Effector CD4-positive, alpha-beta T cell (primary cell): ENCODE results near the gene REM1.

ENCODE experiments used
- DNase-seq: peaks from one replicate; pipeline ENCODE4 v3.0.0-alpha.2; 2020

REM1 gene

DNA sequence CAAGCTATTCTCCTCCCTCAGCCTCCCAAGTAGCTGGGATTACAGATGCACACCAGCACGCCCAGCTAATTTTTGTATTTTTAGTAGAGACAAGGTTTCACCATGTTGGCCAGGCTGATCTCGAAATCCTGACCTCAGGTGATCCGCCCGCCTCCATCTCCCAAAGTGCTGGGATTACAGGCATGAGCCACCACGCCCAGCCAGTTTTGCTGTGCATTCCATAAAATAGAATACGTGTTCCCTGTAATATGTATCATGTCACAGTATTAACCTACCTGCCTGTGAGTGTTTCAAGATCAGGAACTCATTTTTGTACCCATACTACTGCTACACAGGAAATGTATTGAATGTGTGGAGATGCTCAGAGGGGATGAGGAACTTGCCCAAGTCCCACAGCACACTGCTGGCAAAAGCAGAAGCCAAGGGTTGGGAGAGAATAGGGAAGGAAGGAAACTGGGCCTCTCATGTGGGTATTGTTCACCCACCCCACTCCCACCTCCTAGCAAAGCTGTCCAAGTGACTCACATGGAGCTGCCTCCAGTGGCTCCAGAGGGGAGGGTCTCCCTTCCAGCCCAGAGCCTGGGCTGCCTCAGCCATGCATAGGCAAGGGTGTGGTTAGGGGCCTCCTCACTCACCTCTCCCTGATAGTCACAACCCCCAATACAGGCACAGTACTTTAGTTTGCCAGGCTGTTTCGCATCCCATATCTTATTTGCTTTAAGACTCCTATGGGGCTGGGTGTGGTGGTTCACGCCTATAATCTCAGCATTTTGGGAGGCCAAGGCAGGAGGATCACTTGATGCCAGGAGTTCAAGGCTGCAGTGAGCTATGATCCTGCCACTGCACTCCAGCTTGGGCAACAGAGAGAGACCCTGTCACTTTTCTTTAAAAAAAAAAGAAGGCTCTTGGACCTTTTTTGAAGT, 48.5 kb downstream of the REM1 start:
- no peak for DNase-seq

- no peak for DNase-seq
Measured at GRCh38 chr20:31527266-31527665, 52.2 kb downstream of the REM1 start.
